Activated T-cell treated with anti-CD3 and anti-CD28 coated beads for 24 hours (primary cell): ENCODE measurements around the gene CYB5R3.
"Not testable (repeated sequence)": the region's sequence is repeated elsewhere in the genome, so short reads cannot be mapped to it uniquely, and the experiment has no call there.

ENCODE experiments used
- DNase-seq: peaks from one replicate; pipeline ENCODE4 v3.0.0-alpha.2; 2020; ENCODE audit warnings: low read depth

Gene CYB5R3

GRCh38 chr22:42596863-42597530 is 52.2 kb downstream of the CYB5R3 start:
- DNase-seq, result no peak

GRCh38 chr22:42596336-42596735 is 52.9 kb downstream of the CYB5R3 start:
- DNase-seq, result no peak

GRCh38 chr22:42595434-42595833 is 53.8 kb downstream of the CYB5R3 start:
- DNase-seq, result no peak

- no peak for DNase-seq
Observed at GRCh38 chr22:42591987-42592386, 57.2 kb downstream of the CYB5R3 start.

GRCh38 chr22:42587588-42588175 is 61.5 kb downstream of the CYB5R3 start:
- no peak for DNase-seq

GRCh38 chr22:42586381-42586780 is 62.8 kb downstream of the CYB5R3 start:
- no peak for DNase-seq

GRCh38 chr22:42585096-42585495 is 64.1 kb downstream of the CYB5R3 start:
- DNase-seq, result no peak

- no peak for DNase-seq
Observed at GRCh38 chr22:42584364-42584940, 64.7 kb downstream of the CYB5R3 start.

GRCh38 chr22:42582987-42583386 is 66.2 kb downstream of the CYB5R3 start:
- no peak for DNase-seq

GRCh38 chr22:42581762-42582716 is 67.2 kb downstream of the CYB5R3 start:
- DNase-seq, result peak; percentile 82

- not testable (repeated sequence) for DNase-seq
Observed at GRCh38 chr22:42581194-42581761, 67.9 kb downstream of the CYB5R3 start.

- not testable (repeated sequence) for DNase-seq
Observed at GRCh38 chr22:42580040-42580439, 69.2 kb downstream of the CYB5R3 start.

- no peak for DNase-seq
Observed at GRCh38 chr22:42577623-42578240, 71.5 kb downstream of the CYB5R3 start.

GRCh38 chr22:42577141-42577540 is 72.1 kb downstream of the CYB5R3 start:
- not testable (repeated sequence) for DNase-seq

GRCh38 chr22:42575996-42576574 is 73.1 kb downstream of the CYB5R3 start:
- not testable (repeated sequence) for DNase-seq

GRCh38 chr22:42574468-42574867 is 74.7 kb downstream of the CYB5R3 start:
- not testable (repeated sequence) for DNase-seq

GRCh38 chr22:42574046-42574445 is 75.1 kb downstream of the CYB5R3 start:
- not testable (repeated sequence) for DNase-seq

- DNase-seq, result not testable (repeated sequence)
Observed at GRCh38 chr22:42571068-42571467, 78.1 kb downstream of the CYB5R3 start.

GRCh38 chr22:42570580-42570979 is 78.6 kb downstream of the CYB5R3 start:
- DNase-seq, result not testable (repeated sequence)

- not testable (repeated sequence) for DNase-seq
Observed at GRCh38 chr22:42567950-42568349, 81.2 kb downstream of the CYB5R3 start.
